Upper lobe of left lung (tissue), 4 donors: ENCODE data around the gene ICE1.

Source experiments
- CTCF ChIP-seq, 6 experiments: fragments of 450-650 bp in 4 of 6; fragments of 200-600 bp in 2 of 6; sonication (generic) in 2 of 6; IDR thresholded peaks; one replicate each; pipeline ENCODE4 v1.5.1; 2016 to 2019; ENCODE audit warnings: antibody characterized with exemption in 6 of 6
- POLR2A ChIP-seq, 4 donors: fragments of 450-650 bp; IDR thresholded peaks; one replicate each; pipeline ENCODE4 v1.5.1; 2016 to 2017; ENCODE audit warnings: antibody characterized with exemption in 4 of 4, mild to moderate bottlenecking in 2 of 4

- TF ChIP-seq CTCF (IDR thresholded peaks at IDR 0.05) (no peak), POLR2A (IDR thresholded peaks at IDR 0.05) (no peak)
Observed at GRCh38 chr5:5403741-5404140, 18.7 kb upstream of the ICE1 start.
